ENCODE measurements around the gene LENG9.

LENG9 gene

GRCh38 chr19:54436628-54437252 lies 26.8 kb downstream of the LENG9 start:
- Histone ChIP-seq H3K9me3 (ENCODE audit: control insufficient read depth, low read length) (no peaks in the 10 kb centered on the region), H3K27ac (ENCODE audit: insufficient read depth, low read depth, low read length, poor library complexity, severe bottlenecking) (peak overlapping the region; percentile 11), H3K27me3 (ENCODE audit: control insufficient read depth, insufficient read depth, low read length, poor library complexity, severe bottlenecking) (no peaks in the 10 kb centered on the region), H3K4me3 (ENCODE audit: insufficient read depth, low read depth, low read length) (no peak overlapping the region), H3K4me1 (ENCODE audit: control insufficient read depth, insufficient read depth, low read length) (peaks cover 35% of the 10 kb centered on the region), H3K36me3 (ENCODE audit: control insufficient read depth, insufficient read depth, low read length) (peaks cover 4% of the 10 kb centered on the region)
- WGBS, 2 experiments: 72 to 80% methylated on average over 8 to 9 of the region's 10 CpGs

DNA sequence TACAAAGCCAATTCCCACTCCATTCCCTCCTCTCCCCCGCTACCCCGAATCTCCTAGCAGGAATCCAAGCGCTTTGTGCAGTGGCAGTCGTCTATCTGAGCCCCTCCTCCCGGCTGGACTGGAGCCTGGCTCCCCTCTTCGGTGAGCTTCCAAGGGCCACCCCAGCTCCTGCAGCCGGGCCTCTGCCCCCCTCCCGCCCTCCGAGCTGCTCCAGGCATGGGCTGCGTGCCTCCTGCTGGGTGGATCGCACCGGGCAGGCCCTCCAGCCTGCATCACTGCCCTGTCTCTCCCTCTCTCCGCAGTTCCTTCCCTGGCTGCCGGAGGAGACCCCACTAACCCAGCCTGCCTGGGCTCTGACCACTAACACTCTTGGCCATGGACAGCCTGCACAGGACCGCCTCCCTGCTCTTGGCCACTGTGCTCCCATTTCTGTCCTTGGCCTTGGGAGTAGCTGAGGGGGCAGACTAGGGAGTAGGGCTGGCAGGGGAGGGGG lies 27.5 kb downstream of the LENG9 start:
- Histone ChIP-seq H3K4me3 (ENCODE audit: insufficient read depth, low read depth, low read length) (no peak overlapping the region), H3K4me1 (ENCODE audit: control insufficient read depth, insufficient read depth, low read length) (peaks cover 35% of the 10 kb centered on the region), H3K36me3 (ENCODE audit: control insufficient read depth, insufficient read depth, low read length) (peaks cover 4% of the 10 kb centered on the region), H3K9me3 (ENCODE audit: control insufficient read depth, low read length) (no peaks in the 10 kb centered on the region), H3K27me3 (ENCODE audit: control insufficient read depth, insufficient read depth, low read length, poor library complexity, severe bottlenecking) (no peaks in the 10 kb centered on the region), H3K27ac (ENCODE audit: insufficient read depth, low read depth, low read length, poor library complexity, severe bottlenecking) (peak overlapping the region; percentile 32)
- WGBS, 2 experiments: 24 to 26% methylated on average over 15 of the region's 15 CpGs

DNA sequence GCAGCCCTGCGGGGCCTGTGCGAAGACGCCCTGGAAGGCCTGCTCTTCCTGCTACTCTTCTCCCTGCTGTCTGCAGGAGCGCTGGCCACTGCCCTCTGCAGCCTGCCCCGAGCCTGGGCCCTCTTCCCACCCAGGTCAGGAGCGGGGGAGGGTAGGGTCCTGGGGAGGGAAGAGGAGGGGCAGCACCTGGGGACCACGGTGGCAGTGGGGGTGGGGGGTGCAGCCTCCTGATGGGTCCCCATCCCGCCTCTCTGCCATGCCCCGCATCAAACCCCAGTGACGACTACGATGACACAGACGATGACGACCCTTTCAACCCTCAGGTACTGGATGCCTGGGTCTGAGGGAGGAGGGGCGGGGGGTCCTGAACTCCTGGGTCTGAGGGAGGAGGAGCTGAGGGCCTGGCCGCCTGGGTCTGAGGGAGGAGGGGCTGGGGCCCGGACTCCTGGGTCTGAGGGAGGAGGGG lies 28.0 kb downstream of the LENG9 start:
- H3K36me3 ChIP-seq (ENCODE audit: control insufficient read depth, insufficient read depth, low read length): peaks cover 4% of the 10 kb centered on the region
- no peak overlapping the region for H3K4me3 ChIP-seq (ENCODE audit: insufficient read depth, low read depth, low read length)
- no peaks in the 10 kb centered on the region for H3K9me3 ChIP-seq (ENCODE audit: control insufficient read depth, low read length)
- H3K27ac ChIP-seq (ENCODE audit: insufficient read depth, low read depth, low read length, poor library complexity, severe bottlenecking): peak overlapping the region; percentile 32
- peaks cover 35% of the 10 kb centered on the region for H3K4me1 ChIP-seq (ENCODE audit: control insufficient read depth, insufficient read depth, low read length)
- 47 to 49% methylated on average over 16 of the region's 16 CpGs for WGBS, 2 experiments
- no peaks in the 10 kb centered on the region for H3K27me3 ChIP-seq (ENCODE audit: control insufficient read depth, insufficient read depth, low read length, poor library complexity, severe bottlenecking)

GRCh38 chr19:54434873-54435214 lies 28.7 kb downstream of the LENG9 start:
- Histone ChIP-seq H3K36me3 (ENCODE audit: control insufficient read depth, insufficient read depth, low read length) (peaks cover 4% of the 10 kb centered on the region), H3K9me3 (ENCODE audit: control insufficient read depth, low read length) (no peaks in the 10 kb centered on the region), H3K4me1 (ENCODE audit: control insufficient read depth, insufficient read depth, low read length) (peaks cover 37% of the 10 kb centered on the region), H3K27me3 (ENCODE audit: control insufficient read depth, insufficient read depth, low read length, poor library complexity, severe bottlenecking) (no peaks in the 10 kb centered on the region), H3K27ac (ENCODE audit: insufficient read depth, low read depth, low read length, poor library complexity, severe bottlenecking) (no peak overlapping the region), H3K4me3 (ENCODE audit: insufficient read depth, low read depth, low read length) (no peak overlapping the region)
- 83 to 86% methylated on average over 11 of the region's 11 CpGs for WGBS, 2 experiments

GRCh38 chr19:54434112-54434872 lies 29.3 kb downstream of the LENG9 start:
- Histone ChIP-seq H3K4me1 (ENCODE audit: control insufficient read depth, insufficient read depth, low read length) (peaks cover 39% of the 10 kb centered on the region), H3K36me3 (ENCODE audit: control insufficient read depth, insufficient read depth, low read length) (peaks cover 4% of the 10 kb centered on the region), H3K4me3 (ENCODE audit: insufficient read depth, low read depth, low read length) (no peak overlapping the region), H3K27me3 (ENCODE audit: control insufficient read depth, insufficient read depth, low read length, poor library complexity, severe bottlenecking) (no peaks in the 10 kb centered on the region), H3K9me3 (ENCODE audit: control insufficient read depth, low read length) (no peaks in the 10 kb centered on the region), H3K27ac (ENCODE audit: insufficient read depth, low read depth, low read length, poor library complexity, severe bottlenecking) (no peak overlapping the region)
- WGBS, 2 experiments: 90 to 91% methylated on average over 23 of the region's 23 CpGs

- 91 to 95% methylated on average over 5 of the region's 5 CpGs for WGBS, 2 experiments
- Histone ChIP-seq H3K4me1 (ENCODE audit: control insufficient read depth, insufficient read depth, low read length) (peaks cover 37% of the 10 kb centered on the region), H3K27me3 (ENCODE audit: control insufficient read depth, insufficient read depth, low read length, poor library complexity, severe bottlenecking) (no peaks in the 10 kb centered on the region), H3K27ac (ENCODE audit: insufficient read depth, low read depth, low read length, poor library complexity, severe bottlenecking) (no peak overlapping the region), H3K4me3 (ENCODE audit: insufficient read depth, low read depth, low read length) (no peak overlapping the region), H3K36me3 (ENCODE audit: control insufficient read depth, insufficient read depth, low read length) (peaks cover 4% of the 10 kb centered on the region), H3K9me3 (ENCODE audit: control insufficient read depth, low read length) (no peaks in the 10 kb centered on the region)
Measured at GRCh38 chr19:54433697-54434096, 29.9 kb downstream of the LENG9 start.

DNA sequence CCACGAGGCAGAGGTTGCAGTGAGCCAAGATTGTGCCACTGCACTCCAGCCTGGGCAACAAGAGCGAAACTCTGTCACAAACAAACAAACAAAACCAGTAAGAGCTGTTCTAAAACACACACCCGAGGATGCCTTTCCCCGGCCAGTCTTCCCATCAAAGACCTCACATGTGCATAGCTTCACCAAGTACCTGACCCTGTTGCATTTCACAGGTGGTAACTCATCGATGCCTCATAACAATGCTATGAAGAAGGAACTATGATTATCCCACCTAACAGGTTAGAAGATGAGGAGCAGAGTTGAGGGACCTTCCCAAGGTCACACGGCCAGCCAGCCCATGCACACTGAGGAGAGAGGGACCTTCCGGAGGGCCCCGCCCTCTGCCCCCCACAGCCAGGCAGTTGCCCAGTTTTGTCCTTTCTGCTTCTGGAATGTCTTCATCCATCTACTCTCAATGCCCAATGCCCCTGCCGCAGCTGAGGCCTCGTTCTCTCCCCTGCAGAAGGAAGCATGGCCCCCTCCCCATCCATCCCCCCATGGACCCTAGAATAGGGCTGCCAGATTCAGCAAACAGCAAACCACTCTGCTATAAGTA lies 31.3 kb downstream of the LENG9 start:
- H3K36me3 ChIP-seq (ENCODE audit: control insufficient read depth, insufficient read depth, low read length): peaks cover 4% of the 10 kb centered on the region
- H3K4me3 ChIP-seq (ENCODE audit: insufficient read depth, low read depth, low read length): no peak overlapping the region
- no peaks in the 10 kb centered on the region for H3K9me3 ChIP-seq (ENCODE audit: control insufficient read depth, low read length)
- peaks cover 37% of the 10 kb centered on the region for H3K4me1 ChIP-seq (ENCODE audit: control insufficient read depth, insufficient read depth, low read length)
- no peaks in the 10 kb centered on the region for H3K27me3 ChIP-seq (ENCODE audit: control insufficient read depth, insufficient read depth, low read length, poor library complexity, severe bottlenecking)
- WGBS, 2 experiments: 78 to 81% methylated on average over 10 of the region's 10 CpGs
- H3K27ac ChIP-seq (ENCODE audit: insufficient read depth, low read depth, low read length, poor library complexity, severe bottlenecking): no peak overlapping the region

GRCh38 chr19:54431255-54431838 lies 32.2 kb downstream of the LENG9 start:
- Histone ChIP-seq H3K4me1 (ENCODE audit: control insufficient read depth, insufficient read depth, low read length) (peaks cover 31% of the 10 kb centered on the region), H3K27ac (ENCODE audit: insufficient read depth, low read depth, low read length, poor library complexity, severe bottlenecking) (no peak overlapping the region), H3K36me3 (ENCODE audit: control insufficient read depth, insufficient read depth, low read length) (peaks cover 9% of the 10 kb centered on the region), H3K27me3 (ENCODE audit: control insufficient read depth, insufficient read depth, low read length, poor library complexity, severe bottlenecking) (no peaks in the 10 kb centered on the region), H3K9me3 (ENCODE audit: control insufficient read depth, low read length) (no peaks in the 10 kb centered on the region), H3K4me3 (ENCODE audit: insufficient read depth, low read depth, low read length) (no peak overlapping the region)
- 86 to 92% methylated on average over 11 of the region's 11 CpGs for WGBS, 2 experiments

- H3K27ac ChIP-seq (ENCODE audit: insufficient read depth, low read depth, low read length, poor library complexity, severe bottlenecking): no peak overlapping the region
- WGBS, 2 experiments: 18 to 20% methylated on average over 42 to 43 of the region's 43 CpGs
Measured at GRCh38 chr19:54430306-54431254, 33.0 kb downstream of the LENG9 start.

More at GRCh38 chr19:54430306-54431254, 33.0 kb downstream of the LENG9 start:
- H3K4me3 ChIP-seq (ENCODE audit: insufficient read depth, low read depth, low read length): no peak overlapping the region
- H3K4me1 ChIP-seq (ENCODE audit: control insufficient read depth, insufficient read depth, low read length): peaks cover 23% of the 10 kb centered on the region
- H3K27me3 ChIP-seq (ENCODE audit: control insufficient read depth, insufficient read depth, low read length, poor library complexity, severe bottlenecking): no peaks in the 10 kb centered on the region
- no peaks in the 10 kb centered on the region for H3K9me3 ChIP-seq (ENCODE audit: control insufficient read depth, low read length)
- H3K36me3 ChIP-seq (ENCODE audit: control insufficient read depth, insufficient read depth, low read length): peaks cover 9% of the 10 kb centered on the region
